ENCODE data around the gene C1orf21. TPM values are rescaled to one million over a fixed set of nuclear protein-coding genes. Genes with fewer than 3 reads are reported as not detected.
A peak's percentile ranks its signal among the peaks of the same experiment; 100 is the strongest.

Gene C1orf21
- total RNA-seq, 1 donor: 17.0 TPM

DNA sequence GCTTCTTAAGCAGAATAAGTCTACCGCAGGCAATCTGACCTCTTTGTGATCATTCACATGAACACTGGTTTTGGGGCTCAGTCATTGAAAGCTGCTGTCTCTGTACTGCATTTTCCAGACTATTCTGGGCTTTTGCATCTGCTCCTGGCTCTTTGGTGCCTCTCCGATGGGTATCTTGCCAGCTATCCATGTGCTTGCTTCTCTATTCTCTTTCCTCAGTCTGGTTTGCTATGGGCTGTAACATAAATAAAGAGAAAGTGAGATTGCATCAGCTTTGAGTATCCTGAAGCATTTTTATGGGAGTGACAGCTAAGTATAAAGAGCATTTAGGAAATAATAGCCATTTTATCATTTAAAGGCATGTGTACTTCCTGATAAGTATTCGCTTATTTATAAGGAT is 70.7 kb downstream of the C1orf21 start:
- no peak overlapping the region for H3K4me2 ChIP-seq (ENCODE audit: insufficient read depth, low read length)
- H3K27me3 ChIP-seq (ENCODE audit: insufficient read depth, low read length): no peaks in the 10 kb centered on the region
- H3K4me3 ChIP-seq (ENCODE audit: insufficient read depth, low read length): no peak overlapping the region
- H4K20me1 ChIP-seq (ENCODE audit: insufficient read depth, low read length): no peaks in the 10 kb centered on the region
- no peak overlapping the region for H3K27ac ChIP-seq (ENCODE audit: low read depth, low read length)
- peak overlapping the region; percentile 32 for H2AFZ ChIP-seq (ENCODE audit: low read length)
- peaks cover 3% of the 10 kb centered on the region for H3K79me2 ChIP-seq (ENCODE audit: insufficient read depth, low read length)
- no peaks in the 10 kb centered on the region for H3K36me3 ChIP-seq (ENCODE audit: insufficient read depth, low read length)
- TF ChIP-seq, protein P1, sequence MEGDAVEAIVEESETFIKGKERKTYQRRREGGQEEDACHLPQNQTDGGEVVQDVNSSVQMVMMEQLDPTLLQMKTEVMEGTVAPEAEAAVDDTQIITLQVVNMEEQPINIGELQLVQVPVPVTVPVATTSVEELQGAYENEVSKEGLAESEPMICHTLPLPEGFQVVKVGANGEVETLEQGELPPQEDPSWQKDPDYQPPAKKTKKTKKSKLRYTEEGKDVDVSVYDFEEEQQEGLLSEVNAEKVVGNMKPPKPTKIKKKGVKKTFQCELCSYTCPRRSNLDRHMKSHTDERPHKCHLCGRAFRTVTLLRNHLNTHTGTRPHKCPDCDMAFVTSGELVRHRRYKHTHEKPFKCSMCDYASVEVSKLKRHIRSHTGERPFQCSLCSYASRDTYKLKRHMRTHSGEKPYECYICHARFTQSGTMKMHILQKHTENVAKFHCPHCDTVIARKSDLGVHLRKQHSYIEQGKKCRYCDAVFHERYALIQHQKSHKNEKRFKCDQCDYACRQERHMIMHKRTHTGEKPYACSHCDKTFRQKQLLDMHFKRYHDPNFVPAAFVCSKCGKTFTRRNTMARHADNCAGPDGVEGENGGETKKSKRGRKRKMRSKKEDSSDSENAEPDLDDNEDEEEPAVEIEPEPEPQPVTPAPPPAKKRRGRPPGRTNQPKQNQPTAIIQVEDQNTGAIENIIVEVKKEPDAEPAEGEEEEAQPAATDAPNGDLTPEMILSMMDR (IDR thresholded peaks at IDR 0.05; ENCODE audit: extremely low read depth, low read depth, low read length): no peak
- no peaks in the 10 kb centered on the region for H3K9me3 ChIP-seq (ENCODE audit: low read depth, low read length)
- no peak for DNase-seq (ENCODE audit: insufficient read length, low spot score, missing footprints)
- H3K4me1 ChIP-seq (ENCODE audit: insufficient read depth, low read length): no peaks in the 10 kb centered on the region

DNA sequence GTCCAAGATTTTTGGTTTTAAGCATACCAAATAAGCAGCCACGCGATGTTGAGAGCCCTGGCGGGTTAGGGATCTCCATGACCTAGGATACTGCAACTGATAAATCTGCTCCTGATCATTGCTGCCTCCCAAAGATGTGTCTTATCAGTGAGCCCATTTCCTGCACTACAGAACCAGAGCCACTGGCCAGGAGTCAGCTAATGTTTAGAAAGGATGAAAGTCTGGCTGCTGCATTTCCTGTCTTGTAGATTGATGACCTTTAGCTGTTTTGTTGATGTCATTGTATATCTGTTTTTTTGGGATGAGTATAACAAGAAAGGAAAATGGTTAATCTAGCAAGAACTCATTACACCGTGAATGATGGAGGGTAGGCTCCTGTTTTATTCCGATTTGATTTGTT is 74.5 kb downstream of the C1orf21 start:
- Histone ChIP-seq H3K4me2 (ENCODE audit: insufficient read depth, low read length) (no peak overlapping the region), H2AFZ (ENCODE audit: low read length) (no peak overlapping the region), H3K9me3 (ENCODE audit: low read depth, low read length) (no peaks in the 10 kb centered on the region), H3K4me1 (ENCODE audit: insufficient read depth, low read length) (no peaks in the 10 kb centered on the region), H4K20me1 (ENCODE audit: insufficient read depth, low read length) (no peaks in the 10 kb centered on the region), H3K4me3 (ENCODE audit: insufficient read depth, low read length) (no peak overlapping the region), H3K27me3 (ENCODE audit: insufficient read depth, low read length) (no peaks in the 10 kb centered on the region), H3K79me2 (ENCODE audit: insufficient read depth, low read length) (no peaks in the 10 kb centered on the region), H3K36me3 (ENCODE audit: insufficient read depth, low read length) (no peaks in the 10 kb centered on the region), H3K27ac (ENCODE audit: low read depth, low read length) (no peak overlapping the region)
- TF ChIP-seq, protein P1 (IDR thresholded peaks at IDR 0.05; ENCODE audit: extremely low read depth, low read depth, low read length): no peak
- no peak for DNase-seq (ENCODE audit: insufficient read length, low spot score, missing footprints)

DNA sequence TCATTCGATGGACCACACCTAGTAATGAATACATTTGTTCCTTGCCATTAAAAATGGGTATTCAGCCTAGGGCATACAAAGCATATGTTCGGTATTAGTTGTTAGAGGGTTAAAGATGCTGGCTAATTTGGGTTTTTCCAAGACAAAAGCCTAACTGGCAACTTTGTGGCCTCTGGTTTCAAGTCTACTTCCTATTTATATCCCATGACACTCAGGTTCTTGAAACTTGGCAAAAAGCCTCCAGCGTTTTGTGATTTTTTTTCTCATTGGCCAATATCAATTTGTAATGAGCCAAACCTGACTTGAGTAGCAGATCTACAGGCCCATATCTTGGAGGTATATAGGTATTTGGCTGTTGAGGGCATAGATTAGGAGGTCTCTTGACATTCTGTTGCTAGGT is 75.3 kb downstream of the C1orf21 start:
- DNase-seq (ENCODE audit: insufficient read length, low spot score, missing footprints): no peak
- no peak overlapping the region for H2AFZ ChIP-seq (ENCODE audit: low read length)
- H3K4me3 ChIP-seq (ENCODE audit: insufficient read depth, low read length): no peak overlapping the region
- H3K27ac ChIP-seq (ENCODE audit: low read depth, low read length): no peak overlapping the region
- H3K4me2 ChIP-seq (ENCODE audit: insufficient read depth, low read length): no peak overlapping the region
- no peaks in the 10 kb centered on the region for H3K79me2 ChIP-seq (ENCODE audit: insufficient read depth, low read length)
- H3K9me3 ChIP-seq (ENCODE audit: low read depth, low read length): no peaks in the 10 kb centered on the region
- no peaks in the 10 kb centered on the region for H4K20me1 ChIP-seq (ENCODE audit: insufficient read depth, low read length)
- no peaks in the 10 kb centered on the region for H3K36me3 ChIP-seq (ENCODE audit: insufficient read depth, low read length)
- H3K27me3 ChIP-seq (ENCODE audit: insufficient read depth, low read length): no peaks in the 10 kb centered on the region
- TF ChIP-seq, protein P1 (IDR thresholded peaks at IDR 0.05; ENCODE audit: extremely low read depth, low read depth, low read length): no peak
- no peaks in the 10 kb centered on the region for H3K4me1 ChIP-seq (ENCODE audit: insufficient read depth, low read length)

DNA sequence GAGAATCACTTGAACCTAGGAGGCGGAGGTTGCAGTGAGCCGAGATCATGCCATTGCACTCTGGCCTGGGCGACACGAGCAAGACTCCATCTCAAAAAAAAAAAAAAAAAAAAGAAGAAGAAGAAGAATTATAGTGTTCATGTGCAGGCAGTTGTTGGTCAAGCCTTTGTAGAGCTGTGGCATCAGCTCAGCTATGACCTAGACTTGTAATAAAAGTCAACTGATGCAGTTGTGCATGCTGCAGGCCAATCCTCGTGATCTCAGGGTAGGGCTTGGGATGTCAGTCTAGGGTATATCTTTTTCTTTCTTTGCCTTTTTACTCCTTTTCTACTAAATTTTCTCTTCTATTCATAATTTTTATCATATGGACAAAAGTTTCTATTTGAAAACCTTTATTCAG is 76.2 kb downstream of the C1orf21 start:
- H3K79me2 ChIP-seq (ENCODE audit: insufficient read depth, low read length): no peaks in the 10 kb centered on the region
- H3K9me3 ChIP-seq (ENCODE audit: low read depth, low read length): no peaks in the 10 kb centered on the region
- no peak overlapping the region for H3K4me3 ChIP-seq (ENCODE audit: insufficient read depth, low read length)
- H3K27ac ChIP-seq (ENCODE audit: low read depth, low read length): no peak overlapping the region
- H4K20me1 ChIP-seq (ENCODE audit: insufficient read depth, low read length): no peaks in the 10 kb centered on the region
- DNase-seq (ENCODE audit: insufficient read length, low spot score, missing footprints): no peak
- no peaks in the 10 kb centered on the region for H3K36me3 ChIP-seq (ENCODE audit: insufficient read depth, low read length)
- no peak overlapping the region for H2AFZ ChIP-seq (ENCODE audit: low read length)
- no peaks in the 10 kb centered on the region for H3K4me1 ChIP-seq (ENCODE audit: insufficient read depth, low read length)
- TF ChIP-seq, protein P1 (IDR thresholded peaks at IDR 0.05; ENCODE audit: extremely low read depth, low read depth, low read length): no peak
- no peak overlapping the region for H3K4me2 ChIP-seq (ENCODE audit: insufficient read depth, low read length)
- H3K27me3 ChIP-seq (ENCODE audit: insufficient read depth, low read length): no peaks in the 10 kb centered on the region
